Measurements from ENCODE around the gene LIMK2.
"Not testable (repeated sequence)": the region's sequence is repeated elsewhere in the genome, so short reads cannot be mapped to it uniquely, and the experiment has no call there.

DNA sequence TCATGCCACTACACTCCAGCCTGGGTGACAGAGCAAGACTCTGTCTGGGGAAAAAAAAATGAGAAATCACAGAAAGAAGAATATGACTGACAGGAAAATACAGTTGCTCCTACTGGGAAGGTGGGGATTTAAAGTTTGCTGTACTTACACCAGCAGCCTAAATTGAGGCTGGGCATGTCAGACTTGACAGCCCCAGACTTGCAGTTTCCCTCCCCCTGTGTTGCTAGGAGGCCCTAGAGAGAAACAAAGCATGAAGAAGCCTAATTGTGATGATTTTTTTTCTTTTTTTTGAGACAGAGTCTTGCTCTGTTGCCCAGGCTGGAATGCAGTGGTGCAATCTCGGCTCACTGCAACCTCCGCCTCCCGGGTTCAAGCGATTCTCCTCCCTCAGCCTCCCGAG lies 17.4 kb upstream of the LIMK2 start:
- not testable (repeated sequence) for TF ChIP-seq POLR2A (IDR thresholded peaks at IDR 0.05)
- TF ChIP-seq, protein P1, sequence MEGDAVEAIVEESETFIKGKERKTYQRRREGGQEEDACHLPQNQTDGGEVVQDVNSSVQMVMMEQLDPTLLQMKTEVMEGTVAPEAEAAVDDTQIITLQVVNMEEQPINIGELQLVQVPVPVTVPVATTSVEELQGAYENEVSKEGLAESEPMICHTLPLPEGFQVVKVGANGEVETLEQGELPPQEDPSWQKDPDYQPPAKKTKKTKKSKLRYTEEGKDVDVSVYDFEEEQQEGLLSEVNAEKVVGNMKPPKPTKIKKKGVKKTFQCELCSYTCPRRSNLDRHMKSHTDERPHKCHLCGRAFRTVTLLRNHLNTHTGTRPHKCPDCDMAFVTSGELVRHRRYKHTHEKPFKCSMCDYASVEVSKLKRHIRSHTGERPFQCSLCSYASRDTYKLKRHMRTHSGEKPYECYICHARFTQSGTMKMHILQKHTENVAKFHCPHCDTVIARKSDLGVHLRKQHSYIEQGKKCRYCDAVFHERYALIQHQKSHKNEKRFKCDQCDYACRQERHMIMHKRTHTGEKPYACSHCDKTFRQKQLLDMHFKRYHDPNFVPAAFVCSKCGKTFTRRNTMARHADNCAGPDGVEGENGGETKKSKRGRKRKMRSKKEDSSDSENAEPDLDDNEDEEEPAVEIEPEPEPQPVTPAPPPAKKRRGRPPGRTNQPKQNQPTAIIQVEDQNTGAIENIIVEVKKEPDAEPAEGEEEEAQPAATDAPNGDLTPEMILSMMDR (IDR thresholded peaks at IDR 0.05), result not testable (repeated sequence)

Measured in body of pancreas (tissue), 4 donors.